ENCODE results near the gene IRF7.
"Not testable (repeated sequence)": the region's sequence is repeated elsewhere in the genome, so short reads cannot be mapped to it uniquely, and the experiment has no call there.

DNA sequence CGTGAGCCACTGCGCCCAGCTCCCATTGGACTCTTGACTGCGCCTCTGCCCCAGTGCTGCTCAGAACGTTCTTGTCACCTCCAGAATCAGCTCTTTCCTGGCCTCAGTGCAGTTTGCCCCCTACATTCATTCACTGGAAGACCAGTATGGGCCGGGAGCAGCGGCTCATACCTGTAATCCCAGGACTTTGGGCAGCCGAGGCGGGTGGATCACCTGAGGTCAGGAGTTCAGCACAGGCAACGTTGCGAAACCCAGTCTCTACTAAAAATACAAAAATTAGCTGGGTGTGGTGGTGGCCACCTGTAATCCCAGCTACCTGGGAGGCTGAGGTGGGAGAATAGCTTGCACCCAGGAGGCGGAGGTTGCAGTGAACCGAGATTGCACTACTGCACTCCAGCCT is 38.7 kb upstream of the IRF7 start:
- TF ChIP-seq POLR2A (IDR thresholded peaks at IDR 0.05; ENCODE audit: low read depth, low read length); POLR2AphosphoS5 (IDR thresholded peaks at IDR 0.05; ENCODE audit: low read depth, low read length); TAF1 (IDR thresholded peaks at IDR 0.05; ENCODE audit: low read depth, low read length); PAX5 (IDR thresholded peaks at IDR 0.05; ENCODE audit: insufficient read depth, low read length, severe bottlenecking); POU2F2 (IDR thresholded peaks at IDR 0.05; ENCODE audit: low read depth, low read length): not testable (repeated sequence)

Measured in GM12891 (cell line).